A549 (cell line): ENCODE data around the gene ITGA8. TPM values are rescaled to one million over a fixed set of nuclear protein-coding genes. Genes with fewer than 3 reads are reported as not detected.

Experiments
- ATAC-seq, 2 experiments: fragments of 200-7000 bp in 1 of 2; fragments of >200 bp in 1 of 2; cut with Nextera tagmentation in 1 of 2; cut with Tn5 transposase in 1 of 2; 3 replicates each; pipeline versions ENCODE4 v1.8.0 to v1.9.1; 2018 to 2020; ENCODE audit warnings: mild to moderate bottlenecking in 1 of 2, moderate library complexity in 1 of 2
- CTCF ChIA-PET: fragments of 300-600 bp; sonication (Branson Sonifier 250); formaldehyde crosslinking; extraction: SDS; loops from one replicate; lab custom pipeline; 2021; ENCODE audit warnings: antibody characterized with exemption, inconsistent platforms; lab: Yijun Ruan, JAX
- POLR2A ChIA-PET: fragments of 350-600 bp; formaldehyde crosslinking; extraction: SDS; loops from one replicate; lab custom pipeline; 2021; ENCODE audit warnings: antibody characterized with exemption, inconsistent platforms; lab: Yijun Ruan, JAX
- DNase-seq, 2 experiments: peaks; one replicate each; pipeline versions ENCODE4 v3.0.0 to v3.0.0-alpha.2; 2011 to 2016; ENCODE audit warnings: low read depth in 1 of 2, low spot score in 1 of 2
- FAIRE-seq: peaks from 2 replicates; lab custom pipeline; 2011; peaks lifted over from hg19 to GRCh38; lab: Jason Lieb, UNC
- H3K27ac ChIP-seq, 2 experiments: fragments of >200 bp; sonication (Bioruptor Twin); formaldehyde crosslinking; 3 replicates each; pipeline ENCODE4 v1.5.1; 2016 to 2017
- H3K4me1 ChIP-seq: fragments of >200 bp; sonication (Bioruptor Twin); formaldehyde crosslinking; 3 replicates; pipeline ENCODE4 v1.6.1; 2016
- H3K4me2 ChIP-seq: fragments of >200 bp; sonication (Bioruptor Twin); formaldehyde crosslinking; 3 replicates; pipeline ENCODE4 v1.6.1; 2016
- H3K4me3 ChIP-seq: fragments of >200 bp; sonication (Bioruptor Twin); formaldehyde crosslinking; 3 replicates; pipeline ENCODE4 v1.5.1; 2016
- H3K9me3 ChIP-seq: fragments of >200 bp; sonication (Bioruptor Twin); formaldehyde crosslinking; 3 replicates; pipeline ENCODE4 v1.6.1; 2016
- BCL3 ChIP-seq: fragments of >200 bp; sonication (Bioruptor Twin); formaldehyde crosslinking; IDR thresholded peaks from 3 replicates; pipeline ENCODE4 v1.6.1; 2016
- BHLHE40 ChIP-seq: IDR thresholded peaks from 2 replicates; pipeline ENCODE4 v1.6.1; 2012; ENCODE audit warnings: low read depth, low read length, inconsistent platforms
- CBX2 ChIP-seq: fragments of 200-600 bp; sonication (generic); IDR thresholded peaks from 2 replicates; pipeline ENCODE4 v1.6.1; 2016; ENCODE audit warnings: low read depth, mild to moderate bottlenecking, borderline replicate concordance
- CBX8 ChIP-seq: fragments of 200-600 bp; sonication (generic); IDR thresholded peaks from 2 replicates; pipeline ENCODE4 v1.6.1; 2016
- CTCF ChIP-seq: fragments of >200 bp; sonication (Bioruptor Twin); formaldehyde crosslinking; IDR thresholded peaks from 3 replicates; pipeline ENCODE4 v1.5.1; 2016
- EHMT2 ChIP-seq: fragments of 200-600 bp; sonication (generic); IDR thresholded peaks from 2 replicates; pipeline ENCODE4 v1.6.1; 2016; ENCODE audit warnings: antibody characterized with exemption, low read depth, mild to moderate bottlenecking, moderate library complexity
- ESRRA ChIP-seq: fragments of 150-350 bp; IDR thresholded peaks from 2 replicates; pipeline ENCODE4 v1.6.1; 2014; ENCODE audit warnings: mild to moderate bottlenecking, low read length, borderline replicate concordance
- FOXS1 ChIP-seq: fragments of 250-450 bp; sonication (Bioruptor Pico); IDR thresholded peaks from 2 replicates; pipeline ENCODE4 v1.5.0; 2020; ENCODE audit warnings: mild to moderate bottlenecking, moderate library complexity
- JUN ChIP-seq, 2 experiments: fragments of >200 bp; sonication (Bioruptor Twin); formaldehyde crosslinking; IDR thresholded peaks; 2 replicates in 1 of 2; 3 replicates in 1 of 2; pipeline ENCODE4 v1.6.1; 2016 to 2017
- JUNB ChIP-seq: fragments of >200 bp; sonication (Bioruptor Twin); formaldehyde crosslinking; IDR thresholded peaks from 2 replicates; pipeline ENCODE4 v1.6.1; 2016
- MAFK ChIP-seq: fragments of 450-650 bp; IDR thresholded peaks from 2 replicates; pipeline ENCODE4 v1.6.1; 2014; ENCODE audit not compliant: partially characterized antibody
- MAX ChIP-seq: IDR thresholded peaks from 2 replicates; pipeline ENCODE4 v1.6.1; 2012
- NFE2L2 ChIP-seq: fragments of 150-350 bp; conservative IDR thresholded peaks from 2 replicates; pipeline ENCODE4 v1.6.1; 2014; ENCODE audit warnings: low read length
- RAD21 ChIP-seq, 2 experiments: fragments of >200 bp in 1 of 2; sonication (Bioruptor Twin) in 1 of 2; formaldehyde crosslinking in 1 of 2; IDR thresholded peaks in 1 of 2; conservative IDR thresholded peaks in 1 of 2; 2 replicates in 1 of 2; 3 replicates in 1 of 2; pipeline ENCODE4 v1.6.1; 2012 to 2018; ENCODE audit warnings: inconsistent platforms in 1 of 2
- RFX5 ChIP-seq: fragments of 450-650 bp; IDR thresholded peaks from 2 replicates; pipeline ENCODE4 v1.7.1; 2014; ENCODE audit warnings: antibody characterized with exemption, mild to moderate bottlenecking, moderate library complexity
- SMC3 ChIP-seq: fragments of >200 bp; sonication (Bioruptor Twin); formaldehyde crosslinking; IDR thresholded peaks from 3 replicates; pipeline ENCODE4 v1.6.1; 2018; ENCODE audit warnings: inconsistent platforms
- SREBF2 ChIP-seq: fragments of 450-650 bp; IDR thresholded peaks from 2 replicates; pipeline ENCODE4 v1.6.1; 2014; ENCODE audit warnings: mild to moderate bottlenecking, moderate library complexity
- TFCP2L1 ChIP-seq: fragments of 250-450 bp; sonication (Bioruptor Pico); IDR thresholded peaks from 2 replicates; pipeline ENCODE4 v1.5.0; 2021; ENCODE audit warnings: mild to moderate bottlenecking
- TP53 ChIP-seq: fragments of 250-450 bp; sonication (Bioruptor Pico); IDR thresholded peaks from 2 replicates; pipeline ENCODE4 v1.5.0; 2021; ENCODE audit warnings: mild to moderate bottlenecking, moderate library complexity
- USF2 ChIP-seq: fragments of 450-650 bp; IDR thresholded peaks from 2 replicates; pipeline ENCODE4 v1.6.1; 2014; ENCODE audit warnings: antibody characterized with exemption
- ZNF302 ChIP-seq: fragments of 250-450 bp; sonication (Bioruptor Pico); IDR thresholded peaks from 2 replicates; pipeline ENCODE4 v1.9.0; 2021; ENCODE audit warnings: inconsistent platforms, mild to moderate bottlenecking, moderate library complexity
- ZSCAN20 ChIP-seq: fragments of 250-450 bp; sonication (Bioruptor Pico); IDR thresholded peaks from 2 replicates; pipeline ENCODE4 v1.8.0; 2022; ENCODE audit warnings: mild to moderate bottlenecking, moderate library complexity
- WGBS: methylation state at CpG from one replicate; pipeline ENCODE4 v1.1.6; 2017; ENCODE audit errors: missing lambda C conversion rate; 5-methylcytosine and 5-hydroxymethylcytosine counted together
- polyA plus RNA-seq, 4 experiments: library from polyadenylated mRNA; depleted of rRNA in 3 of 4; stranded (reverse); fragments of >200 nt; fragmentation: RNase III in 1 of 4; extraction: RNeasy Plus Mini Kit Qiagen cat#74134 plus additional on column Dnase treatment in 1 of 4; gene quantifications; 2 replicates in 3 of 4; 3 replicates in 1 of 4; pipeline ENCODE4 v1.2.3, GENCODE V29; 2011 to 2017

Gene ITGA8
- polyA plus RNA-seq, 2 of the 4 experiments (the other 2 are of a cell fraction): 0.12 TPM; not detected in 1

GRCh38 chr10:15759265-15759664 is 39.5 kb upstream of the ITGA8 start (continued):
- TF ChIP-seq USF2: no peak
- no peak for TF ChIP-seq ESRRA
- no peak for TF ChIP-seq CTCF

- H3K27ac ChIP-seq: no peak overlapping the region
- no peak overlapping the region for H3K4me3 ChIP-seq
- no peak for ATAC-seq
- DNase-seq: no peak
- TF ChIP-seq TFCP2L1 (CRISPR knock-in tag) (no peak), FOXS1 (CRISPR knock-in tag) (no peak), CBX8 (no peak), JUN (IDR thresholded peaks at IDR 0.05) (no peak), EHMT2 (no peak), ZNF302 (CRISPR knock-in tag) (no peak), BCL3 (no peak), MAX (no peak), MAFK (no peak), BHLHE40 (no peak), RFX5 (no peak), SREBF2 (no peak)
- H3K4me2 ChIP-seq: no peak overlapping the region
- ChIA-PET CTCF (no interaction called here), POLR2A (no interaction called here)
- no peak for FAIRE-seq
- 25% methylated on average over 5 of the region's 5 CpGs for WGBS
- no peaks in the 10 kb centered on the region for H3K9me3 ChIP-seq
- H3K4me1 ChIP-seq: no peaks in the 10 kb centered on the region
Measured at GRCh38 chr10:15758618-15759017, 38.9 kb upstream of the ITGA8 start.

- no peak overlapping the region for H3K4me3 ChIP-seq
- POLR2A ChIA-PET: no interaction called here
- no peak overlapping the region for H3K4me2 ChIP-seq
- no peaks in the 10 kb centered on the region for H3K4me1 ChIP-seq
- H3K27ac ChIP-seq: no peak overlapping the region
- TF ChIP-seq RAD21 (conservative IDR thresholded peaks at IDR 0.05 in 1 of 2, IDR thresholded peaks at IDR 0.05 in 1 of 2) (no peak), CBX2 (no peak), JUNB (no peak), TP53 (CRISPR knock-in tag) (no peak), MAX (no peak), ZSCAN20 (CRISPR knock-in tag) (no peak), SMC3 (no peak), FOXS1 (CRISPR knock-in tag) (no peak), NFE2L2 (no peak), MAFK (no peak)
- 5% methylated on average over 2 of the region's 2 CpGs for WGBS
- ATAC-seq (no peak), DNase-seq (no peak), FAIRE-seq (no peak)
- no peaks in the 10 kb centered on the region for H3K9me3 ChIP-seq
- CTCF ChIA-PET: interaction anchor here (0.6 kb wide), 1 partner anchor 652 kb away, joined by 3 read pairs; no protein-coding TSS in a partner anchor
Measured at GRCh38 chr10:15754937-15755336, 35.2 kb upstream of the ITGA8 start.
